SU-DHL-6 (cell line): ENCODE results near the gene RNF123.

Experiments used
- H2AFZ ChIP-seq: fragments of 200-600 bp; sonication (generic); 2 replicates; pipeline ENCODE4 v1.6.1; 2014; ENCODE audit warnings: low read depth, mild to moderate bottlenecking, moderate library complexity, mixed read lengths, antibody characterized with exemption, low read length; ENCODE audit not compliant: severe bottlenecking
- H3F3A ChIP-seq: fragments of 200-600 bp; shearing (Covaris generic); 2 replicates; pipeline ENCODE4 v1.6.0; 2016; ENCODE audit warnings: antibody characterized with exemption, mild to moderate bottlenecking; ENCODE audit not compliant: insufficient read depth
- H3K27ac ChIP-seq: fragments of 200-600 bp; sonication (generic); 2 replicates; pipeline ENCODE4 v1.5.1; 2016; ENCODE audit warnings: low read depth, mild to moderate bottlenecking, low read length, moderate library complexity, mixed read lengths
- H3K27me3 ChIP-seq: fragments of 200-600 bp; sonication (generic), shearing (Covaris generic); 2 replicates; pipeline ENCODE4 v1.6.0; 2014; ENCODE audit warnings: mild to moderate bottlenecking, low read length
- H3K36me3 ChIP-seq: fragments of 200-600 bp; sonication (generic); 2 replicates; pipeline ENCODE4 v1.6.1; 2014; ENCODE audit warnings: mild to moderate bottlenecking, low read length, mixed read lengths
- H3K4me2 ChIP-seq: fragments of 300-600, 200-600 bp; shearing (Covaris generic), sonication (generic); 2 replicates; pipeline ENCODE4 v1.6.0; 2014; ENCODE audit warnings: low read length, low read depth, mild to moderate bottlenecking; ENCODE audit not compliant: poor library complexity, severe bottlenecking
- H3K4me3 ChIP-seq: fragments of 200-600 bp; sonication (generic); 2 replicates; pipeline ENCODE4 v1.5.1; 2014; ENCODE audit warnings: antibody characterized with exemption, low read length, mild to moderate bottlenecking, mixed read lengths; ENCODE audit not compliant: insufficient read depth, poor library complexity, severe bottlenecking
- H3K79me2 ChIP-seq: fragments of 200-600 bp; sonication (generic); 2 replicates; pipeline ENCODE4 v1.6.1; 2014; ENCODE audit warnings: mild to moderate bottlenecking, low read length, moderate library complexity; ENCODE audit not compliant: insufficient read depth
- H3K9ac ChIP-seq: fragments of 200-600 bp; sonication (generic); 2 replicates; pipeline ENCODE4 v1.7.0; 2014; ENCODE audit warnings: mild to moderate bottlenecking, low read length
- H3K9me2 ChIP-seq: fragments of 200-600 bp; sonication (generic); replicated peaks from 2 replicates; pipeline ENCODE4 v1.6.1; 2014; ENCODE audit warnings: low read length; ENCODE audit not compliant: insufficient read depth
- H3K9me3 ChIP-seq: fragments of 200-600 bp; sonication (generic); 2 replicates; pipeline ENCODE4 v1.6.1; 2014; ENCODE audit warnings: low read length, mixed read lengths; ENCODE audit not compliant: insufficient read depth
- H4K20me1 ChIP-seq: fragments of 200-600 bp; sonication (generic); 2 replicates; pipeline ENCODE4 v1.6.1; 2014; ENCODE audit warnings: low read depth, mild to moderate bottlenecking, antibody characterized with exemption, low read length, moderate library complexity, mixed read lengths
- CTCF ChIP-seq: fragments of 200-600 bp; sonication (generic); IDR thresholded peaks from one replicate; pipeline ENCODE4 v1.5.1; 2017; ENCODE audit warnings: antibody characterized with exemption, mild to moderate bottlenecking, low read length, moderate library complexity; ENCODE audit not compliant: insufficient read depth, poor library complexity, severe bottlenecking
- EZH2phosphoT487 ChIP-seq: fragments of 200-600 bp; sonication (generic), shearing (Covaris generic); conservative IDR thresholded peaks from 2 replicates; pipeline ENCODE4 v1.6.1; 2018; ENCODE audit warnings: mild to moderate bottlenecking, antibody characterized with exemption, low read length, moderate library complexity, mixed read lengths

Gene RNF123

GRCh38 chr3:49713336-49714105 lies 24.2 kb downstream of the RNF123 start:
- no peak overlapping the region for H3K27ac ChIP-seq
- H3K4me3 ChIP-seq = no peak overlapping the region
- H4K20me1 ChIP-seq = no peaks in the 10 kb centered on the region
- no peak overlapping the region for H3K4me2 ChIP-seq
- no peak overlapping the region for H3K9ac ChIP-seq
- no peak overlapping the region for H2AFZ ChIP-seq
- H3F3A ChIP-seq = no peaks in the 10 kb centered on the region
- H3K79me2 ChIP-seq = no peaks in the 10 kb centered on the region
- H3K36me3 ChIP-seq = no peaks in the 10 kb centered on the region
- no peaks in the 10 kb centered on the region for H3K9me3 ChIP-seq
- H3K27me3 ChIP-seq = no peaks in the 10 kb centered on the region
- TF ChIP-seq CTCF (no peak), EZH2phosphoT487 (no peak)
- no peaks in the 10 kb centered on the region for H3K9me2 ChIP-seq

GRCh38 chr3:49714728-49715550 lies 25.6 kb downstream of the RNF123 start:
- Histone ChIP-seq H3K36me3 (no peaks in the 10 kb centered on the region), H3K27ac (no peak overlapping the region)

GRCh38 chr3:49715611-49716121 lies 26.3 kb downstream of the RNF123 start:
- Histone ChIP-seq H3K27ac (no peak overlapping the region), H3K4me2 (no peak overlapping the region), H3K27me3 (no peaks in the 10 kb centered on the region), H2AFZ (no peak overlapping the region), H3K4me3 (no peak overlapping the region), H3K9me2 (no peaks in the 10 kb centered on the region), H3K9ac (no peak overlapping the region), H3K79me2 (no peaks in the 10 kb centered on the region), H3F3A (0 out of 2 replicates have a peak, but pooled peaks cover 4% of the 10 kb centered on the region), H3K9me3 (no peaks in the 10 kb centered on the region), H3K36me3 (no peaks in the 10 kb centered on the region), H4K20me1 (no peaks in the 10 kb centered on the region)
- TF ChIP-seq EZH2phosphoT487 (no peak), CTCF (no peak)

More at GRCh38 chr3:49714728-49715550, 25.6 kb downstream of the RNF123 start:
- Histone ChIP-seq H3K4me3 (no peak overlapping the region), H3K79me2 (no peaks in the 10 kb centered on the region), H3K9me3 (no peaks in the 10 kb centered on the region), H3F3A (no peaks in the 10 kb centered on the region), H3K27me3 (no peaks in the 10 kb centered on the region), H3K9me2 (no peaks in the 10 kb centered on the region), H3K4me2 (no peak overlapping the region), H3K9ac (no peak overlapping the region), H4K20me1 (no peaks in the 10 kb centered on the region), H2AFZ (no peak overlapping the region)
- TF ChIP-seq CTCF (no peak), EZH2phosphoT487 (no peak)
